HEK293 (cell line): ENCODE data around the gene TRAPPC3L.

Experiments
- KLF1 ChIP-seq: fragments of 450-650 bp; formaldehyde crosslinking; IDR thresholded peaks from 2 replicates; pipeline ENCODE4 v1.5.1; 2016; ENCODE audit warnings: missing biosample characterization, missing genetic modification characterization
- ZNF48 ChIP-seq: fragments of 450-650 bp; formaldehyde crosslinking; IDR thresholded peaks from 2 replicates; pipeline ENCODE4 v1.5.1; 2016; ENCODE audit warnings: missing biosample characterization, missing genetic modification characterization
- TF ChIP-seq, protein P1 (sequence below): fragments of 450-650 bp; formaldehyde crosslinking; IDR thresholded peaks from 2 replicates; pipeline ENCODE4 v1.5.1; 2016; ENCODE audit warnings: missing biosample characterization, missing genetic modification characterization

DNA sequence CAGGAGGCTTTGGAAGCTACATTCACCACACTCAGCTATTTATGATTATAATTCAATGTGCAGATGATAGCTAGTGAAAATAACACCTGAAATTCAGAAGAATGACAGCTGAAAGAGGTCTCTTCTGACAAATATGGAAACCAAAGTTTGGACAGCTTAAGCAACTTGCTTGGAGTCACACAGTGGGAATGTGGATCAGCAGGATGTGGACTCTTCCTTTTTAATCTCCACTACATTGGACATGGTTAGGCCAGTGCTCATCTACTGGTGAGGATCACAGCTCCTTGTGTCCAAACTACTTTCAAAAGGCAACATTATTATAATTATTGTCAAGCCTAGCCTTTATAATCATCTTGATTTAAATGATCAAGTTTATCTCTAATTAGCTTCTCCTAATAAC lies 10.4 kb downstream of the TRAPPC3L start:
- TF ChIP-seq, protein P1, sequence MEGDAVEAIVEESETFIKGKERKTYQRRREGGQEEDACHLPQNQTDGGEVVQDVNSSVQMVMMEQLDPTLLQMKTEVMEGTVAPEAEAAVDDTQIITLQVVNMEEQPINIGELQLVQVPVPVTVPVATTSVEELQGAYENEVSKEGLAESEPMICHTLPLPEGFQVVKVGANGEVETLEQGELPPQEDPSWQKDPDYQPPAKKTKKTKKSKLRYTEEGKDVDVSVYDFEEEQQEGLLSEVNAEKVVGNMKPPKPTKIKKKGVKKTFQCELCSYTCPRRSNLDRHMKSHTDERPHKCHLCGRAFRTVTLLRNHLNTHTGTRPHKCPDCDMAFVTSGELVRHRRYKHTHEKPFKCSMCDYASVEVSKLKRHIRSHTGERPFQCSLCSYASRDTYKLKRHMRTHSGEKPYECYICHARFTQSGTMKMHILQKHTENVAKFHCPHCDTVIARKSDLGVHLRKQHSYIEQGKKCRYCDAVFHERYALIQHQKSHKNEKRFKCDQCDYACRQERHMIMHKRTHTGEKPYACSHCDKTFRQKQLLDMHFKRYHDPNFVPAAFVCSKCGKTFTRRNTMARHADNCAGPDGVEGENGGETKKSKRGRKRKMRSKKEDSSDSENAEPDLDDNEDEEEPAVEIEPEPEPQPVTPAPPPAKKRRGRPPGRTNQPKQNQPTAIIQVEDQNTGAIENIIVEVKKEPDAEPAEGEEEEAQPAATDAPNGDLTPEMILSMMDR (tag by site-specific recombination), result no peak
- TF ChIP-seq KLF1 (tag by site-specific recombination) (no peak), ZNF48 (tag by site-specific recombination) (no peak)
